Colonic mucosa (tissue), 4 donors: ENCODE data around the gene MAGEC2. TPM values are rescaled to one million over a fixed set of nuclear protein-coding genes. Genes with fewer than 3 reads are reported as not detected.

Source experiments
- DNase-seq: peaks from one replicate; pipeline ENCODE4 v3.0.0-alpha.2; 2020
- H3K27ac ChIP-seq: fragments of 200-600 bp; one replicate; pipeline ENCODE4 v1.8.0; 2021
- H3K27me3 ChIP-seq: fragments of 200-600 bp; one replicate; pipeline ENCODE4 v1.8.0; 2021
- H3K36me3 ChIP-seq: fragments of 200-600 bp; one replicate; pipeline ENCODE4 v1.8.0; 2021
- H3K4me1 ChIP-seq: fragments of 200-600 bp; one replicate; pipeline ENCODE4 v1.8.0; 2021; ENCODE audit warnings: mild to moderate bottlenecking
- H3K4me3 ChIP-seq: fragments of 200-600 bp; one replicate; pipeline ENCODE4 v1.8.0; 2021
- H3K9ac ChIP-seq, 2 donors: one replicate each; pipeline ENCODE4 v1.7.0; 2013; ENCODE audit warnings: control low read depth in 2 of 2, low read depth in 2 of 2, low read length in 2 of 2
- H3K9me3 ChIP-seq: fragments of 200-600 bp; one replicate; pipeline ENCODE4 v1.8.0; 2021
- CTCF ChIP-seq: fragments of 200-600 bp; IDR thresholded peaks from one replicate; pipeline ENCODE4 v1.8.0; 2022; ENCODE audit warnings: antibody characterized with exemption, mild to moderate bottlenecking
- intact Hi-C: fragments of 100-400 bp; cut with DNase I; formaldehyde crosslinking; loops from one replicate; pipeline ENCODE4 v1.14.1; 2022
- total RNA-seq, 2 donors: library from RNA; stranded (reverse); fragmentation: NEBNext Ultra II Directional in 1 of 2; extraction: Animal tissue kit (Norgen Biotek cat#: 25700) in 1 of 2; gene quantifications; one replicate each; pipeline ENCODE4 v1.2.1, GENCODE V29; 2021
- donor health status: healthy.
- donor health status: DM: no; HTN: no; CAD: no.
- donor health status: DM: no; HTN: no; CAD: no.

The MAGEC2 gene, protein sequence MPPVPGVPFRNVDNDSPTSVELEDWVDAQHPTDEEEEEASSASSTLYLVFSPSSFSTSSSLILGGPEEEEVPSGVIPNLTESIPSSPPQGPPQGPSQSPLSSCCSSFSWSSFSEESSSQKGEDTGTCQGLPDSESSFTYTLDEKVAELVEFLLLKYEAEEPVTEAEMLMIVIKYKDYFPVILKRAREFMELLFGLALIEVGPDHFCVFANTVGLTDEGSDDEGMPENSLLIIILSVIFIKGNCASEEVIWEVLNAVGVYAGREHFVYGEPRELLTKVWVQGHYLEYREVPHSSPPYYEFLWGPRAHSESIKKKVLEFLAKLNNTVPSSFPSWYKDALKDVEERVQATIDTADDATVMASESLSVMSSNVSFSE
- total RNA-seq, result under 1 TPM in 1 of 2 donors, not detected in 1; 0.17 TPM

- intact Hi-C loops, result no loop called here
Observed at GRCh38 chrX:142204522-142205433, at the start of gene MAGEC2. MAGEC2 (minus strand) TSS chrX:142205290; CDS start chrX:142203987, 1,303 bp downstream.

GRCh38 chrX:142251680-142252079 lies 46.6 kb upstream of the MAGEC2 start:
- Histone ChIP-seq H3K9ac (no peak overlapping the region), H3K27ac (no peak overlapping the region), H3K4me3 (no peak overlapping the region), H3K9me3 (no peaks in the 10 kb centered on the region), H3K4me1 (no peaks in the 10 kb centered on the region), H3K27me3 (no peaks in the 10 kb centered on the region), H3K36me3 (no peaks in the 10 kb centered on the region)
- no peak for DNase-seq
- intact Hi-C loops, result no loop called here
- TF ChIP-seq CTCF, result no peak

More at GRCh38 chrX:142204522-142205433, at the start of gene MAGEC2:
- Histone ChIP-seq H3K36me3 (no peaks in the 10 kb centered on the region), H3K4me3 (no peak within 1 kb of the TSS), H3K4me1 (no peaks in the 10 kb centered on the region), H3K27ac (no peak within 1 kb of the TSS), H3K9ac (no peak within 1 kb of the TSS), H3K9me3 (no peaks in the 10 kb centered on the region), H3K27me3 (no peaks in the 10 kb centered on the region)
- no peak for DNase-seq
- no peak for TF ChIP-seq CTCF

DNA sequence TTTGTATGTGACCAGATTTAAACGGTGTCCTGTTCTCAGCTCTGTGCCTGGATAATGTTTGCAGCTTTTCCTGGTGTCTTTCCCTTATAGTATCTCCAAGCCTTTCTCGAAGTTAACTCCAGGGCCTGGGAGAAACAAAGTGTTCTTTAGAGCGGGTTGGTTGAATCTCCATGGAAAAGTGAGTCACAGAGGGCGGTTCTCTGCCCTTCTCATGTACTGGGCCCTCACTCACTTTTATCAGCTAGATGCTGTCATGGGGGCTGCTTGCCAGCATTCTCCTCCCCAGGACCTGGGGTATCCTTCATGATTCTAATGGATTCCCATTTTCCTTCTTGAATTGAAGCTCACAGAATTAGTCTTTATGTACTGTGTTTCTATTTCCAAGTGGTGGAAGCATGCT lies 46.1 kb upstream of the MAGEC2 start:
- no peak for DNase-seq
- no peak overlapping the region for H3K4me3 ChIP-seq
- no peaks in the 10 kb centered on the region for H3K9me3 ChIP-seq
- no peaks in the 10 kb centered on the region for H3K27me3 ChIP-seq
- no peaks in the 10 kb centered on the region for H3K36me3 ChIP-seq
- H3K9ac ChIP-seq, result no peak overlapping the region
- intact Hi-C loops, result no loop called here
- no peaks in the 10 kb centered on the region for H3K4me1 ChIP-seq
- H3K27ac ChIP-seq, result no peak overlapping the region
- TF ChIP-seq CTCF, result no peak

DNA sequence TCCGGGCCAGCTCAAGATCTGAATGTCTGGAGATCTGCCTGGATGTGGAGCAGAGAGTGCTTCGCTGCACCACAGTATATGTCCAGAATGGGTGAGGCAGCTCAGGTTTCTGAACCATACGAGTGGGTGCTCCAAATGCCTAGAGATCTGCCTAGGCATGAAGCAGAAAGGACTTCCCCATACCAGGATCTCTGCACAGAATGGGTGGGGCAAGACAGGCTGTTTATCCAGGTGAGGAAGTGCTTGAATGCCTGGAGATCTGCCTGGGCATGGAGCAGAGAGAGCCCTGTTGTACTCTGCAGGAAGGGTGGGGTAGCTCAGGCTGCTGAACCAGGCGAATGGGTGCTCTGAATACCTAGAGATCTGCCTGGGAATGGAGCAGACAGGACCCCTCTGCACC lies 45.4 kb upstream of the MAGEC2 start:
- no peaks in the 10 kb centered on the region for H3K27me3 ChIP-seq
- no peaks in the 10 kb centered on the region for H3K36me3 ChIP-seq
- H3K4me1 ChIP-seq, result no peaks in the 10 kb centered on the region
- H3K27ac ChIP-seq, result no peak overlapping the region
- no peak for TF ChIP-seq CTCF
- intact Hi-C loops, result no loop called here
- H3K4me3 ChIP-seq, result no peak overlapping the region
- H3K9ac ChIP-seq, result no peak overlapping the region
- no peaks in the 10 kb centered on the region for H3K9me3 ChIP-seq
- no peak for DNase-seq

- no peak overlapping the region for H3K9ac ChIP-seq
- H3K36me3 ChIP-seq, result no peaks in the 10 kb centered on the region
- H3K9me3 ChIP-seq, result no peaks in the 10 kb centered on the region
- H3K4me1 ChIP-seq, result no peaks in the 10 kb centered on the region
- no peak overlapping the region for H3K4me3 ChIP-seq
- intact Hi-C loops, result no loop called here
- TF ChIP-seq CTCF, result no peak
- H3K27ac ChIP-seq, result no peak overlapping the region
- H3K27me3 ChIP-seq, result no peaks in the 10 kb centered on the region
- no peak for DNase-seq
Observed at GRCh38 chrX:142249721-142250120, 44.6 kb upstream of the MAGEC2 start.
